NAMALWA (cell line): Measurements from ENCODE around the gene DYSF.

Experiments
- DNase-seq: peaks from one replicate; pipeline ENCODE4 v3.0.0-alpha.2; 2015; ENCODE audit warnings: low spot score

DYSF gene

GRCh38 chr2:71706836-71707235 lies 253.5 kb downstream of the DYSF start:
- DNase-seq = no peak

- DNase-seq = no peak
Measured at GRCh38 chr2:71710367-71711132, 257.2 kb downstream of the DYSF start.

- no peak for DNase-seq
Measured at GRCh38 chr2:71711133-71711855, 257.9 kb downstream of the DYSF start.

- no peak for DNase-seq
Measured at GRCh38 chr2:71712158-71712818, 258.9 kb downstream of the DYSF start.

- no peak for DNase-seq
Measured at GRCh38 chr2:71713581-71714580, 260.5 kb downstream of the DYSF start.

- DNase-seq = no peak
Measured at GRCh38 chr2:71714601-71715240, 261.4 kb downstream of the DYSF start.

- DNase-seq = no peak
Measured at GRCh38 chr2:71715241-71715750, 261.9 kb downstream of the DYSF start.

- no peak for DNase-seq
Measured at GRCh38 chr2:71715951-71716696, 262.8 kb downstream of the DYSF start.

- DNase-seq = no peak
Measured at GRCh38 chr2:71716697-71717624, 263.6 kb downstream of the DYSF start.

- DNase-seq = no peak
Measured at GRCh38 chr2:71718686-71719085, 265.3 kb downstream of the DYSF start.

- DNase-seq = no peak
Measured at GRCh38 chr2:71719520-71720282, 266.3 kb downstream of the DYSF start.

GRCh38 chr2:71720283-71720560 lies 266.9 kb downstream of the DYSF start:
- no peak for DNase-seq

- no peak for DNase-seq
Measured at GRCh38 chr2:71720596-71721361, 267.4 kb downstream of the DYSF start.

- no peak for DNase-seq
Measured at GRCh38 chr2:71721362-71721665, 268.0 kb downstream of the DYSF start.

- no peak for DNase-seq
Measured at GRCh38 chr2:71721669-71722068, 268.3 kb downstream of the DYSF start.

- DNase-seq = no peak
Measured at GRCh38 chr2:71722286-71722685, 268.9 kb downstream of the DYSF start.

GRCh38 chr2:71724793-71725192 lies 271.4 kb downstream of the DYSF start:
- DNase-seq = no peak

- no peak for DNase-seq
Measured at GRCh38 chr2:71725836-71726235, 272.5 kb downstream of the DYSF start.
